Endothelial cell of umbilical vein (primary cell): ENCODE measurements around the gene CYBA. TPM values are rescaled to one million over a fixed set of nuclear protein-coding genes. Genes with fewer than 3 reads are reported as not detected.
"Not testable (repeated sequence)": the region's sequence is repeated elsewhere in the genome, so short reads cannot be mapped to it uniquely, and the experiment has no call there.

ENCODE experiments used
- BruUV-seq: library from RNA; stranded (reverse); fragments of 400-500 nt; replicated peaks from 2 replicates; lab custom pipeline; 2021; lab: Mats Ljungman, UMichigan
- CTCF ChIA-PET: fragments of 300-600, 350-600 bp; sonication (Branson Sonifier 250); formaldehyde crosslinking; loops from one replicate; lab custom pipeline; 2021; ENCODE audit warnings: antibody characterized with exemption, inconsistent platforms; lab: Charles Lee
- POLR2A ChIA-PET: fragments of 300-600, 350-600 bp; sonication (Branson Sonifier 250); formaldehyde crosslinking; loops from one replicate; lab custom pipeline; 2021; ENCODE audit warnings: antibody characterized with exemption, inconsistent platforms; lab: Charles Lee
- DNase-seq: peaks from one replicate; pipeline ENCODE4 v3.0.0-alpha.2; 2011; ENCODE audit warnings: low read depth, low spot score
- FAIRE-seq: peaks from 2 replicates; lab custom pipeline; 2011; peaks lifted over from hg19 to GRCh38; lab: Jason Lieb, UNC
- H2AFZ ChIP-seq: 2 replicates; pipeline ENCODE4 v1.6.0; 2012; ENCODE audit warnings: low read depth, low read length, control low read depth, inconsistent platforms
- H3K27ac ChIP-seq: 2 replicates; pipeline ENCODE4 v1.5.1; 2011; ENCODE audit warnings: low read depth, mild to moderate bottlenecking, control low read depth, low read length, moderate library complexity; ENCODE audit not compliant: insufficient read depth
- H3K27me3 ChIP-seq, 2 experiments: 2 replicates each; pipeline versions ENCODE4 v1.6.0 to v1.6.1; 2011; ENCODE audit warnings: low read length in 2 of 2, mixed read lengths in 1 of 2; ENCODE audit not compliant: control insufficient read depth in 2 of 2, insufficient read depth in 2 of 2
- H3K36me3 ChIP-seq, 2 experiments: 2 replicates in 1 of 2; 3 replicates in 1 of 2; pipeline ENCODE4 v1.5.1; 2011; ENCODE audit warnings: low read length in 2 of 2, mild to moderate bottlenecking in 1 of 2, moderate library complexity in 1 of 2; ENCODE audit not compliant: control insufficient read depth in 2 of 2, insufficient read depth in 2 of 2; ENCODE audit errors: extremely low read depth in 1 of 2
- H3K4me1 ChIP-seq: 3 replicates; pipeline ENCODE4 v1.5.1; 2011; ENCODE audit warnings: mild to moderate bottlenecking, low read length; ENCODE audit not compliant: control insufficient read depth, insufficient read depth; ENCODE audit errors: extremely low read depth
- H3K4me2 ChIP-seq: 2 replicates; pipeline ENCODE4 v1.6.1; 2011; ENCODE audit warnings: low read length, control low read depth, mixed read lengths; ENCODE audit not compliant: insufficient read depth
- H3K4me3 ChIP-seq, 3 experiments: fragments of 200-600 bp in 1 of 3; sonication (generic), shearing (Covaris generic) in 1 of 3; replicated peaks in 1 of 3; 2 replicates each; pipeline ENCODE4 v1.5.1; 2011 to 2016; ENCODE audit warnings: control low read depth in 3 of 3, low read length in 3 of 3, mild to moderate bottlenecking in 2 of 3, inconsistent platforms in 1 of 3, low read depth in 1 of 3, moderate library complexity in 1 of 3; ENCODE audit not compliant: insufficient read depth in 1 of 3
- H3K79me2 ChIP-seq: 2 replicates; pipeline ENCODE4 v1.6.0; 2012; ENCODE audit warnings: low read length, inconsistent platforms; ENCODE audit not compliant: control insufficient read depth, insufficient read depth
- H3K9ac ChIP-seq: replicated peaks from 2 replicates; pipeline ENCODE3; 2011; ENCODE audit warnings: low read length, control low read depth; ENCODE audit not compliant: insufficient read depth; ENCODE audit errors: extremely low read depth
- H3K9me1 ChIP-seq: replicated peaks from 3 replicates; pipeline ENCODE4 v1.6.0; 2011; ENCODE audit warnings: mild to moderate bottlenecking, low read length; ENCODE audit not compliant: control insufficient read depth, insufficient read depth; ENCODE audit errors: extremely low read depth
- H3K9me3 ChIP-seq: replicated peaks from 2 replicates; pipeline ENCODE4 v1.5.1; 2012; ENCODE audit warnings: low read length, inconsistent platforms; ENCODE audit not compliant: control insufficient read depth, insufficient read depth
- H4K20me1 ChIP-seq: replicated peaks from 2 replicates; pipeline ENCODE3; 2011; ENCODE audit warnings: mild to moderate bottlenecking, low read length; ENCODE audit not compliant: control insufficient read depth, insufficient read depth; ENCODE audit errors: extremely low read depth
- CTCF ChIP-seq, 2 donors: IDR thresholded peaks; 1 replicate in 1 of 2; 2 replicates in 1 of 2; pipeline ENCODE4 v1.5.1; 2011; ENCODE audit warnings: low read length in 2 of 2, mild to moderate bottlenecking in 2 of 2, moderate library complexity in 2 of 2, control low read depth in 1 of 2, inconsistent platforms in 1 of 2, low read depth in 1 of 2; ENCODE audit not compliant: insufficient read depth in 1 of 2; ENCODE audit errors: extremely low read depth in 1 of 2
- JUN ChIP-seq: IDR thresholded peaks from 2 replicates; pipeline ENCODE4 v1.6.1; 2011; ENCODE audit warnings: borderline replicate concordance, low read depth; ENCODE audit not compliant: insufficient read length, insufficient read depth
- MYC ChIP-seq: IDR thresholded peaks from one replicate; pipeline ENCODE4 v1.6.1; 2011; ENCODE audit warnings: mild to moderate bottlenecking, low read depth, low read length
- dilution Hi-C: fragments of 300-500 bp; cut with MboI; formaldehyde crosslinking; loops from one replicate; pipeline ENCODE4 v1.15.0; 2019; ENCODE audit warnings: low sequenced_read_pairs; ENCODE audit not compliant: extremely low pct_ligation_motif_present
- intact Hi-C: fragments of 100-400 bp; cut with micrococcal nuclease; formaldehyde crosslinking; loops from one replicate; pipeline ENCODE4 v1.10.0; 2022
- polyA plus RNA-seq, 4 experiments: library from polyadenylated mRNA; depleted of rRNA in 3 of 4; stranded (reverse) in 3 of 4; unstranded in 1 of 4; fragments of >200 nt; gene quantifications; 2 replicates each; pipeline versions ENCODE4 v1.2.1 to v1.2.3, GENCODE V29; 2011 to 2012; ENCODE audit warnings: missing spikeins in 1 of 4
- total RNA-seq: library from RNA; stranded (reverse); gene quantifications from 2 replicates; pipeline ENCODE4 v1.2.3, GENCODE V29; 2021
- TF ChIP-seq, protein P1 (sequence below): IDR thresholded peaks from 2 replicates; pipeline ENCODE4 v1.6.1; 2011; ENCODE audit not compliant: insufficient read depth, insufficient read length

CYBA gene
- total and polyA plus RNA-seq, 2 donors (not counting 3 experiments of a cell fraction or from before 2014, with no cell fraction given): 37.0 to 77.3 TPM

GRCh38 chr16:88669980-88670379 is 19.1 kb upstream of the CYBA start:
- FAIRE-seq (no peak), DNase-seq (no peak)
- H3K4me3 ChIP-seq: no peak overlapping the region
- intact Hi-C loops: no loop called here
- no peaks in the 10 kb centered on the region for H3K79me2 ChIP-seq
- no peaks in the 10 kb centered on the region for H3K9me3 ChIP-seq
- no peak overlapping the region for H2AFZ ChIP-seq
- no peaks in the 10 kb centered on the region for H4K20me1 ChIP-seq
- H3K27me3 ChIP-seq: no peaks in the 10 kb centered on the region
- no peaks in the 10 kb centered on the region for H3K9me1 ChIP-seq
- no TSS peak for BruUV-seq
- TF ChIP-seq MYC (no peak), JUN (no peak), CTCF (IDR thresholded peaks at IDR 0.05; ENCODE audit: extremely low read depth in 1 of 2, insufficient read depth in 1 of 2, low read depth in 1 of 2, low read length in 2 of 2) (no peak)
- TF ChIP-seq, protein P1, sequence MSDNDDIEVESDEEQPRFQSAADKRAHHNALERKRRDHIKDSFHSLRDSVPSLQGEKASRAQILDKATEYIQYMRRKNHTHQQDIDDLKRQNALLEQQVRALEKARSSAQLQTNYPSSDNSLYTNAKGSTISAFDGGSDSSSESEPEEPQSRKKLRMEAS: no peak
- no peak overlapping the region for H3K4me2 ChIP-seq
- dilution Hi-C loops: no loop called here
- peaks cover 5% of the 10 kb centered on the region for H3K4me1 ChIP-seq
- H3K9ac ChIP-seq: no peak overlapping the region
- no peak overlapping the region for H3K27ac ChIP-seq
- peaks cover 0 to 2% of the 10 kb centered on the region in 2 experiments for H3K36me3 ChIP-seq
- CTCF ChIA-PET: interaction anchor here (1.1 kb wide), 1 partner anchor 15 kb away, joined by 4 read pairs; no protein-coding TSS in a partner anchor
- POLR2A ChIA-PET: no interaction called here

DNA sequence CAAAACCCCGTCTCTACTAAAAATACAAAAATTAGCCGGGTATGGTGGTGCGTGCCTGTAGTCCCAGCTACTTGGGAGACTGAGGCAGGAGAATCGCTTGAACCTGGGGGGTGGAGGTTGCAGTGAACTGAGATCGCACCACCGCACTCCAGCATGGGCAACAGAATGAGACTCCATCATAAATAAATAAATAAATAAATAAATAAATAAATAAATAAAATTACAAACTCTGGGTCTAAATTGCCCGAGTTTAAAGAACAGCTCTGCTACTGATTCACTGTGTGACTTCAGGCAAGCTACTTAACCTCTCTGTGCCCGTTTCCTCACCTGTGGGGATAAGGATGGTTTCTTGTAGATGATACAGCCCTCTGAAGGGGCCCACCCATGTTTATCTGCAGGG is 18.6 kb upstream of the CYBA start:
- not testable (repeated sequence) for H2AFZ ChIP-seq

More for the DNA sequence above, 18.6 kb upstream of the CYBA start:
- intact Hi-C loops, DNase-seq, H3K9me3 ChIP-seq, POLR2A ChIA-PET, dilution Hi-C loops, H3K4me1 ChIP-seq, H3K36me3 ChIP-seq, H3K9me1 ChIP-seq, H3K79me2 ChIP-seq, H4K20me1 ChIP-seq, H3K4me2 ChIP-seq, H3K9ac ChIP-seq, FAIRE-seq, H3K4me3 ChIP-seq, BruUV-seq, H3K27me3 ChIP-seq, H3K27ac ChIP-seq: not testable (repeated sequence)
- CTCF ChIA-PET: interaction anchor here (1.1 kb wide), 1 partner anchor 16 kb away, joined by 4 read pairs; no protein-coding TSS in a partner anchor
